ENCODE results near the gene MAG.

Gene MAG, protein sequence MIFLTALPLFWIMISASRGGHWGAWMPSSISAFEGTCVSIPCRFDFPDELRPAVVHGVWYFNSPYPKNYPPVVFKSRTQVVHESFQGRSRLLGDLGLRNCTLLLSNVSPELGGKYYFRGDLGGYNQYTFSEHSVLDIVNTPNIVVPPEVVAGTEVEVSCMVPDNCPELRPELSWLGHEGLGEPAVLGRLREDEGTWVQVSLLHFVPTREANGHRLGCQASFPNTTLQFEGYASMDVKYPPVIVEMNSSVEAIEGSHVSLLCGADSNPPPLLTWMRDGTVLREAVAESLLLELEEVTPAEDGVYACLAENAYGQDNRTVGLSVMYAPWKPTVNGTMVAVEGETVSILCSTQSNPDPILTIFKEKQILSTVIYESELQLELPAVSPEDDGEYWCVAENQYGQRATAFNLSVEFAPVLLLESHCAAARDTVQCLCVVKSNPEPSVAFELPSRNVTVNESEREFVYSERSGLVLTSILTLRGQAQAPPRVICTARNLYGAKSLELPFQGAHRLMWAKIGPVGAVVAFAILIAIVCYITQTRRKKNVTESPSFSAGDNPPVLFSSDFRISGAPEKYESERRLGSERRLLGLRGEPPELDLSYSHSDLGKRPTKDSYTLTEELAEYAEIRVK

GRCh38 chr19:35291916-35292315 lies at the start of gene MAG:
TSS of gene MAG (plus strand) at chr19:35292161. CDS start at chr19:35295409, 3,248 bp downstream.
- DNase-seq, result no peak

- DNase-seq, result no peak
These were observed 45.4 kb upstream of the MAG start for GRCh38 chr19:35246466-35247092.

DNA sequence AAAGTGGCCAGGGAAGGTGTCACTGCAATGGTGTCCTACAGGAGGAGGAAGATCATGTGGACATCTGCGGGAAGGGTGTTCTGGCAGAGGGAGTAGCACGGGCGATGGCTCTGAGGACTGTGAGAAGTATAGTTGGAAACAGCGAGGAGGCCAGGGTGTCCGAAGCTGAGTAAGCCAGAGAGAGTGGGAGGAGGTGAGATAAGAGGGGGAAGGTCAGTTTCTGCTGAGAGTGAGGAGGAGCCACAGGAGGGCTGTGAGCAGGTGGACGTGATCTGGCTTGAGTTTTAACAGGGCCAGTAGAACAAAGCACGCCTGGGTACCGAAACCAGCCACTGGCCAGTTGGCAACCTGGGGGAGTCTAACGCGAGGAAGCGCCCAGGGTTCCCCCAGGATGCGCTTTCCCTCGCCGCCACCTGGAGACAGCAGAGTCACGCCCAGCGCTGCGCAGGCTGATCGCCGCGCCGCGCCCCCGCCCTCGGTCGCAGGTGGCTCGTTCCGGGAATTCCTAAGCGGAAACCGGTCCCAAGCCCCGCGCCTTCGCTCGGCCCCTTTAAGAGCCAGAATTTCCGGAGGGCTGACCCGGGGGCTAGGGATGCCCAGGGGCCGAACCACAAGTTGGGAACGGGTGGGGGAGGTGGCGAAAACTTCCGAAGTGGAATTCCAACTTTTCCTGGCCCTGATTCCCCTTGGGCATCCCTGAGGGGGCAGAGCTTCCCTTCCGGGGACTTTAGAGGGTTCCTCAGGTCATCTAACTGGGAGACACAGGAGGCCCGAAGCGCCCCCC lies 44.2 kb upstream of the MAG start:
- peak; percentile 91 for DNase-seq

GRCh38 chr19:35248310-35249145 lies 43.4 kb upstream of the MAG start, which contains the start of gene LSR:
TSS of gene LSR (plus strand) at chr19:35249002. CDS start at chr19:35249023, 21 bp downstream.
- peak; percentile 93 for DNase-seq

GRCh38 chr19:35249146-35249847 lies 42.7 kb upstream of the MAG start:
- no peak for DNase-seq

DNA sequence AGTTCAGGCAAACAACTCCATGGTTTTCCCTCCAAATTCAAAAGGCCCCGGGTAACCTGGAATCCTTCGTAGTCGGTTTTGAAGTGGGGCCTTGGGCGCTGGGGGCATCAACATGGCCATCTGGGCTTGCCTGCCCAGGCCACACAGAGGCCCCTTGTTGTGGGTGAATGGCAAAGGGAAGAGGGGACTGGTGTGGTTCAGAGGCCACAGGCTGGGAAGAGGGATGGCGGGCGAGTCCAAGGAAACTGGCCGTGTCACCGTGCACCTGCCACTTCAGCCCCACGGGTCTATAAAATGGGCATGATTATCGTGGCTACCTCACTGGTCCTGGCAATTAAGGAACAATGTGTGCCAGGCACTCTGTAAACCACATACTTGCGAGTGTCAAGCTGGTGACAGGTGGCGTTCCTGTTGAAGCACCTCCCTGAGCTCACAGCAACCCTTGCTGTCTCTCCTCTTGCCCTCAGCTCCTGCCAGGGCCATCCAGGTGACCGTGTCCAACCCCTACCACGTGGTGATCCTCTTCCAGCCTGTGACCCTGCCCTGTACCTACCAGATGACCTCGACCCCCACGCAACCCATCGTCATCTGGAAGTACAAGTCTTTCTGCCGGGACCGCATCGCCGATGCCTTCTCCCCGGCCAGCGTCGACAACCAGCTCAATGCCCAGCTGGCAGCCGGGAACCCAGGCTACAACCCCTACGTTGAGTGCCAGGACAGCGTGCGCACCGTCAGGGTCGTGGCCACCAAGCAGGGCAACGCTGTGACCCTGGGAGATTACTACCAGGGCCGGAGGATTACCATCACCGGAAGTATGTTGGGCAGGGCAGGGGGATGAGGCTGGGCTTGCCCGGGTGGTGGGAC lies 41.9 kb upstream of the MAG start:
- peak; percentile 77 for DNase-seq

GRCh38 chr19:35251456-35251855 lies 40.5 kb upstream of the MAG start:
- no peak for DNase-seq

DNA sequence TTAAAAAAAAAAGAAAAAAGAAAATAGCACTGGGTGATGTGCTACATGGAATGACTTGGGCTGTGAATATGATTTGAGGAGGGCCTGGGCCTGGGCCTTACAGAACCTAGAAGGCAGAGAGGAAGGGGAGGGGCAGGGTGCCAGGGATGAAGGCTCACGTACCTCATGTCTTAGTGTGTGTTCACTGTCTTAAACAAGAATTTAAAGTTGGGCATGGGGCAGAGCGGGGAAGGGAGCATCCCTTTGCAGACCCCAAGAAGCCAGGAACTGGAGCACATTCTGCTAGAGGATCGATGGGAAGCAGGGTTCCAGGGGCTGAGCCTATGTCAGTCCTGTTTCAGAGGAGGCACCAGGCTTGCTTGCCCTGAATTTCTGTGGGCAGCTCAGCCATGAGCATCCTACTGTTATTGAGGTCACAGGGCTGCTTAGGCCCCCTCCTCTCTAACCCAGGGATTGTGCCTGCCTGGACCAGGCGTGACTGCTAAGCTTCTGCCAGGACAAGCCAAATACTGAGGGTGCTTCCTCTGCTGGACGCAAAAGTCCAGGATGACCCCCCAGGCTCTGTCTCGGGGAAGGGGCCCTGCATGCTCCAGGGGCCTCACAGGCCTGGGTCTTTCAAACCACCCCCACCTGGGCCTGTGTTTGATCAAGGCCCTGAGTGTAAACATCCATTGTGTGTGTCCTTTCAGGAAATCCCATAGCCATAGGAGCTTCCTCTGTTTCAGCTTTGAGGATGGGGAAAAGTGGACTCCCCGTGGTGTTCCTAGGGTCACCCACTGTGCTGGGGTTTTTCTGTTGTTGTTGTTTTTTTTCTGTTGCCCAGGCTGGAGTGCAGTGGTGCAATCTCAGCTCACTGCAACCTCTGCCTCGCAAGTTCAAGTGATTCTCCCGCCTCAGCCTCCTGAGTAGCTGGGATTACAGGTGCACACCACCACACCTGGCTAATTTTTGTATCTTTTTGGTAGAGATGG lies 38.4 kb upstream of the MAG start:
- DNase-seq, result no peak

- DNase-seq, result no peak
These were observed 37.3 kb upstream of the MAG start for GRCh38 chr19:35254341-35255297.

GRCh38 chr19:35256566-35256965 lies 35.4 kb upstream of the MAG start:
- no peak for DNase-seq

GRCh38 chr19:35257113-35257461 lies 34.9 kb upstream of the MAG start:
- no peak for DNase-seq

DNA sequence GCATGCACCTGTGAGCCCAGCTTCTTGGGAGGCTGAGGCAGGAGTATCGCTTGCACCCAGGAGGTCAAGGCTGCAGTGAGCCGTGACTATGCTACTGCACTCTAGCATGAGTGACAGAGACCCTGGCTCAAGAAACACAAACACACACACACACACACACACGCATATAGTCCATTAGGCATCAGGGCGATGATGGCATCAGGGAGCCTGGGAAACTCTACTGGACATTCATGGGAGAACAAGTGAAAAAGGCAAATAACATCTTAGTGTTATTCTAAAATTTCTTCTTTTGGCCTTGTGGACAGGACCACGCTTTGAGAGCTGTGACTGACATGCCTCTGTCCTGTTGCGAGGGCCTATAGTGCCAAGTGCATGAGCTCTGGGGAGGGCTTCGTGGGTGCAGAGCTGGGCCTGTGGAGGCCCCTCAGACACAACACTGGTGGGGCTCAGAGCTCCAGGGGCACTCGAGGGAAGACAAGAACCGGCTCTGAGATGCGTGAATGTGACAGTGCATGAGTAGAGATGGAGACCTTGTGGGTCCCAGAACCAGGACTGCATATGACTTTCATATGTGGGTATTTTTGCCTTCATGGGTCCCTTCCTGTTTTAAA lies 31.2 kb upstream of the MAG start:
- no peak for DNase-seq

DNA sequence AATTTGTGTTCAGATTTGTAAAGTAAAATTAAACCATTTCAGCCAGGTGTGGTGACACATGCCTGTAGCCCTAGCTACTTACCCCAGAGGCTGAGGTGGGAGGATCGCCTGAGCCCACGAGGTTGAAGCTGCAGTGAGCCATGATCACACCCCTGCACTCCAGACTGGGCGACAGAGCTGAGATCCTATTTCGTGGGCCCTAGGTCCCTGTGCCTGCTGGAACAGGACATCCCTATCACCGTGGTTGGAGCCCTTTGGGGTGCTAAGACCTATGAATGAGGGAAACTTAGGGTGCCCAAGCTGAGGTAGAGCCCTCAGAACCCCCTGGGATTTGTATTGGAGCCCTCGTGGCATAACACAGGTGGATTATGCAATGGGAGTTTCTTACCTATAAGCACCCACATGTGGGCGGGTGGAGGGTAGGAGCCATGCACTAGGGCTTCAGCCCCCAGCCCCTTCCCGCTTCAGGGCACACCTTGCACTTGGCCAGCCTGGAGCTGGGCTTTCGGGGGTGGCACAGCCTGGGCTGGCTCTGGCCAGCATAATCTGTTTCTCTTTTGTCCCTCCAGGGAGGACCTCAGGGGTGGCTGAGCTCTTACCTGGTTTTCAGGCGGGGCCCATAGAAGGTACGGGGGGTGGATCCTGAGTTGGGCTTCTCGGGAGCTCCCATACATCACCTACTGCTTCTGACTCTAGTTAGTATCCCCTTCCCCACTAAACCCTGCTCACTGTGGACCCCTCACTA lies 30.4 kb upstream of the MAG start:
- DNase-seq, result no peak

DNA sequence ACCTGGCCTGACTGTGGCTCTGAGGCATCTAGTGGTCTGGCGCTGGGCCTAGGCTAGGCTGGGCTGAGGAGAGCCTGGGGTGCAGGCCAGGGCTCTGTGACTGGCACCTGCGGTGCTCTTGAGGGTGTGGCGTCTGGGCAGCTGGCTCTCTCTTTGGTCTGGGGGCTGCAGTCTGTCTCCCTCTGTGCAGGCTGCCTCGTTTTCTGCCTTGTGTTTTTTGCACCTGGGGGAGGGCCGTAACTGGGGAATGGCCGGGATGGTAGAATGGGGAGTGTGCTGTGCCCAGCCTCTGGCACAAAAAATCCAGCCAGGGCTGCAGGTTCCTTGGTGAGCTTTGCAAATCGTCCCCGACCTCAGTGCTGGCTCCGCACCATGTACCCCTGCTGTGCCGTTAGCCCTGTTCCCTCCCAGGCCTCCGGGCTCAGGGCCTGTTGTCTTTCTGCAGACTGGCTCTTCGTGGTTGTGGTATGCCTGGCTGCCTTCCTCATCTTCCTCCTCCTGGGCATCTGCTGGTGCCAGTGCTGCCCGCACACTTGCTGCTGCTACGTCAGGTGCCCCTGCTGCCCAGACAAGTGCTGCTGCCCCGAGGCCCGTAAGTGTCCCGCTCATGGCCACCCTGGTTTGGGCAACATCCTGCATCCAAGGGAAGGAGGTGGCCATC lies 29.7 kb upstream of the MAG start:
- DNase-seq, result no peak

GRCh38 chr19:35264268-35265125 lies 27.5 kb upstream of the MAG start:
- DNase-seq, result no peak
